CD4-positive, alpha-beta T cell (primary cell): ENCODE measurements around the gene C12orf60. TPM values are rescaled to one million over a fixed set of nuclear protein-coding genes. Genes with fewer than 3 reads are reported as not detected.

ENCODE experiments used
- ATAC-seq: fragments of 200-7000 bp; cut with Tn5 transposase; one replicate; pipeline ENCODE4 v1.10.0; 2022; ENCODE audit warnings: mild to moderate bottlenecking; ENCODE audit not compliant: poor library complexity
- CTCF ChIA-PET: fragments of 350-600 bp; sonication (Branson Sonifier 250); formaldehyde crosslinking; loops from one replicate; lab custom pipeline; 2021; ENCODE audit warnings: antibody characterized with exemption, inconsistent platforms; lab: Charles Lee
- POLR2A ChIA-PET: fragments of 350-600 bp; sonication (Branson Sonifier 250); formaldehyde crosslinking; loops from one replicate; lab custom pipeline; 2021; ENCODE audit warnings: antibody characterized with exemption, inconsistent platforms; lab: Charles Lee
- DNase-seq, 14 experiments: peaks; one replicate each; pipeline ENCODE4 v3.0.0-alpha.2; 2013 to 2020; ENCODE audit warnings: mixed read lengths in 2 of 14
- H3K27ac ChIP-seq, 2 donors: one replicate each; pipeline versions ENCODE4 v1.5.1 to v1.7.0; 2013; ENCODE audit warnings: low read length in 2 of 2, low read depth in 1 of 2, mild to moderate bottlenecking in 1 of 2
- H3K27me3 ChIP-seq, 2 experiments: 1 replicate in 1 of 2; 2 replicates in 1 of 2; pipeline versions ENCODE4 v1.6.1 to v1.7.0; 2013; ENCODE audit warnings: low read length in 2 of 2, control low read depth in 1 of 2, mild to moderate bottlenecking in 1 of 2, moderate library complexity in 1 of 2; ENCODE audit not compliant: insufficient read depth in 2 of 2, control insufficient read depth in 1 of 2
- H3K36me3 ChIP-seq: one replicate; pipeline ENCODE4 v1.6.1; 2013; ENCODE audit warnings: low read length, control low read depth; ENCODE audit not compliant: insufficient read depth
- H3K4me1 ChIP-seq: one replicate; pipeline ENCODE4 v1.6.1; 2013; ENCODE audit warnings: low read length, control low read depth; ENCODE audit not compliant: insufficient read depth
- H3K4me3 ChIP-seq: one replicate; pipeline ENCODE4 v1.5.1; 2013; ENCODE audit warnings: mild to moderate bottlenecking, low read length, moderate library complexity
- H3K9me3 ChIP-seq, 2 experiments: 1 replicate in 1 of 2; 2 replicates in 1 of 2; pipeline versions ENCODE4 v1.6.1 to v1.7.0; 2013; ENCODE audit warnings: low read length in 2 of 2, mild to moderate bottlenecking in 2 of 2, control low read depth in 1 of 2, moderate library complexity in 1 of 2; ENCODE audit not compliant: control insufficient read depth in 1 of 2, insufficient read depth in 1 of 2
- H3K27ac Mint-ChIP-seq: one replicate; pipeline ENCODE4 v1.8.0; 2020; ENCODE audit warnings: mixed read lengths
- H3K27me3 Mint-ChIP-seq: one replicate; pipeline ENCODE4 v1.8.0; 2021; ENCODE audit warnings: mixed read lengths
- H3K36me3 Mint-ChIP-seq: one replicate; pipeline ENCODE4 v1.8.0; 2021; ENCODE audit warnings: low read depth, mixed read lengths
- H3K4me1 Mint-ChIP-seq: one replicate; pipeline ENCODE4 v1.8.0; 2021; ENCODE audit warnings: low read depth, mixed read lengths
- H3K4me3 Mint-ChIP-seq: one replicate; pipeline ENCODE4 v1.8.0; 2020; ENCODE audit warnings: mild to moderate bottlenecking, mixed read lengths
- H3K9me3 Mint-ChIP-seq: one replicate; pipeline ENCODE4 v1.8.0; 2020; ENCODE audit warnings: mixed read lengths
- intact Hi-C, 2 experiments: fragments of 100-400 bp; cut with DNase I in 1 of 2; cut with micrococcal nuclease in 1 of 2; formaldehyde crosslinking; loops; one replicate each; pipeline versions ENCODE4 v1.15.1 to v1.9.0; 2023 to 2025; cut with DNase I, micrococcal nuclease
- total RNA-seq, 174 experiments: library from RNA in 2 of 174; stranded (reverse) in 2 of 174; gene quantifications; one replicate each; pipeline ENCODE4 v1.2.3 and lab custom pipeline; 2021 to 2026
- TF ChIP-seq, protein P1 (sequence below): fragments of 200-600 bp; IDR thresholded peaks from one replicate; pipeline ENCODE4 v1.8.0; 2022; ENCODE audit warnings: antibody characterized with exemption, mild to moderate bottlenecking

C12orf60 gene
- total RNA-seq, 2 experiments from 2014 or later = 0.11 to 0.22 TPM

DNA sequence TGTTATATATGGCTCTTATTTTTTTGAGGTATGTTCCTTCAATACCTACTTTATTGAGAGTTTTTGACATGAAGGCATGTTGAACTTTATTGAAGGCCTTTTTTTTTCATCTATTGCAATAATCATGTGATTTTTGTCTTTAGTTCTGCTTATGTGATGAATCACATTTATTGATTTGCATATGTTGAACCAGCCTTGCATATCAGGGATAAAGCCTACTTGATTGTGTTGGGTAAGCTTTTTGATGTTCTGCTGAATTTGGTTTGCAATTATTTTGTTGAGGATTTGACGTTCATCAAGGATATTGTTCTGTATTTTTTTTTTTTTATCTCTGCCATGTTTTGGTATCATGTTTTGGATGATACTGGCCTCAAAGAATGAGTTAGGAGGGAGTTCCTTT, 55.0 kb downstream of the C12orf60 start:
- ATAC-seq = no peak
- H3K9me3 Mint-ChIP-seq = peaks cover 11% of the 10 kb centered on the region
- H3K27ac Mint-ChIP-seq = no peak overlapping the region
- no peaks in the 10 kb centered on the region for H3K27me3 Mint-ChIP-seq
- Histone ChIP-seq H3K27ac (no peak overlapping the region), H3K4me3 (no peak overlapping the region), H3K27me3 (no peaks in the 10 kb centered on the region), H3K9me3 (peaks cover 8% of the 10 kb centered on the region in 2 experiments), H3K36me3 (no peaks in the 10 kb centered on the region), H3K4me1 (no peaks in the 10 kb centered on the region)
- intact Hi-C loops = no loop called here
- TF ChIP-seq, protein P1, sequence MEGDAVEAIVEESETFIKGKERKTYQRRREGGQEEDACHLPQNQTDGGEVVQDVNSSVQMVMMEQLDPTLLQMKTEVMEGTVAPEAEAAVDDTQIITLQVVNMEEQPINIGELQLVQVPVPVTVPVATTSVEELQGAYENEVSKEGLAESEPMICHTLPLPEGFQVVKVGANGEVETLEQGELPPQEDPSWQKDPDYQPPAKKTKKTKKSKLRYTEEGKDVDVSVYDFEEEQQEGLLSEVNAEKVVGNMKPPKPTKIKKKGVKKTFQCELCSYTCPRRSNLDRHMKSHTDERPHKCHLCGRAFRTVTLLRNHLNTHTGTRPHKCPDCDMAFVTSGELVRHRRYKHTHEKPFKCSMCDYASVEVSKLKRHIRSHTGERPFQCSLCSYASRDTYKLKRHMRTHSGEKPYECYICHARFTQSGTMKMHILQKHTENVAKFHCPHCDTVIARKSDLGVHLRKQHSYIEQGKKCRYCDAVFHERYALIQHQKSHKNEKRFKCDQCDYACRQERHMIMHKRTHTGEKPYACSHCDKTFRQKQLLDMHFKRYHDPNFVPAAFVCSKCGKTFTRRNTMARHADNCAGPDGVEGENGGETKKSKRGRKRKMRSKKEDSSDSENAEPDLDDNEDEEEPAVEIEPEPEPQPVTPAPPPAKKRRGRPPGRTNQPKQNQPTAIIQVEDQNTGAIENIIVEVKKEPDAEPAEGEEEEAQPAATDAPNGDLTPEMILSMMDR = no peak
- no peak overlapping the region for H3K4me3 Mint-ChIP-seq
- no peaks in the 10 kb centered on the region for H3K4me1 Mint-ChIP-seq
- DNase-seq = no peak
- H3K36me3 Mint-ChIP-seq = peaks cover 17% of the 10 kb centered on the region
- ChIA-PET POLR2A (interaction anchor here (1.3 kb wide), 1 partner anchor 11 kb away, joined by 3 read pairs; no protein-coding TSS in a partner anchor), CTCF (no interaction called here)

DNA sequence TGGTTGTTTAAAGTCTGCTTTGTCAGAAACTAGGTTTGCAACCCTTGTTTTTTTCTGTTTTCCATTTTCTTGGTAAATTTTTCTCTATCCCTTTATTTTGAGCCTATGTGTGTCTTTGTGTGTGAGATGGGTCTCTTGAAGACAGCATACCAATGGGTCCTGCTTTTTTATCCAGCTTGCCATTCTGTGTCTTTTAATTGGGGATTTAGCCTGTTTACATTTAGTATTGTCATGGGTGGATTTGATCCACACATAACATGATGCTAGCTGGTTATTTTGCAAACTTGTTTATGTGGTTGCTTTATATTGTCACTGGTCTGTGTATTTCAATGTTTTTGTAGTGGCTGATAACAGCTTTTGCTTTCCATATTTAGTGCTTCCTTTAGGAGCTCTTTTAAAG, 57.0 kb downstream of the C12orf60 start:
- no peak overlapping the region for H3K4me3 ChIP-seq
- peaks cover 17% of the 10 kb centered on the region for H3K36me3 Mint-ChIP-seq
- no peaks in the 10 kb centered on the region for H3K27me3 ChIP-seq
- H3K27me3 Mint-ChIP-seq = no peaks in the 10 kb centered on the region
- ChIA-PET POLR2A (no interaction called here), CTCF (no interaction called here)
- no peak overlapping the region for H3K4me3 Mint-ChIP-seq
- no peak for DNase-seq
- no peaks in the 10 kb centered on the region for H3K36me3 ChIP-seq
- no peak overlapping the region for H3K27ac Mint-ChIP-seq
- no peak for ATAC-seq
- peaks cover 8% of the 10 kb centered on the region in 2 experiments for H3K9me3 ChIP-seq
- H3K4me1 Mint-ChIP-seq = no peaks in the 10 kb centered on the region
- TF ChIP-seq, protein P1 = no peak
- no peaks in the 10 kb centered on the region for H3K4me1 ChIP-seq
- no peak overlapping the region for H3K27ac ChIP-seq
- peaks cover 11% of the 10 kb centered on the region for H3K9me3 Mint-ChIP-seq
- intact Hi-C loops = no loop called here

DNA sequence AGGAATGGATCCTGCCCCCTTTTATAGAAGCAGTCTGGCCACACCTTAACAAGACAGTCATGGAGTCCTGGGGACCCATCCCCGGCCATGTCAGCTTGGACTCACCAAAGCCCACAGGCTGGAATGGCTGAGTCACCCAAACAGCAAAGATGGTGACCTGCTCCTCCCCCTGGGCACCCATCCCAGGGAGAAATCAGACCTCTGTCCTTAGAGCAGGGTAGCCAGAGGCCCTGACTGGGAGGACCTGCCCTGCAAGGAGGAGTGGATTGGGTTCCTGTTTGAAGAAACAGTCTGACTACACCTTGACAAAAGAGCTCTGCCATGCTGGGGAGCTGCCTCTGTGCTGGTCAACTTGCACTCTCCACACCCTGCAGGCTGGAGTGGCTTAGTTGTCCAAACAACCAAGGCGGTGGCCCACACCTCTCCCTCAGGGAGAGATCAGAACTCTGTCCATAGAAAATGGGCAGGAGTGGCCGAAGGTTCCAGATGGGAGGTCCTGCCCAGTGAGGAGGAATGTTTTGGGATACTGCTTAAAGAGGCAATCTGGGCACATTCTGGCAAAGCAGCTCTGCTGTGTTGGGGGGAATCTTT, 65.5 kb downstream of the C12orf60 start:
- H3K27ac Mint-ChIP-seq = no peak overlapping the region
- no peak overlapping the region for H3K4me3 ChIP-seq
- DNase-seq (no peak), ATAC-seq (no peak)
- H3K4me3 Mint-ChIP-seq = no peak overlapping the region
- intact Hi-C loops = no loop called here
- ChIA-PET POLR2A (no interaction called here), CTCF (no interaction called here)
- peaks cover 0 to 15% of the 10 kb centered on the region in 2 experiments for H3K9me3 ChIP-seq
- H3K36me3 Mint-ChIP-seq = no peaks in the 10 kb centered on the region
- no peaks in the 10 kb centered on the region for H3K36me3 ChIP-seq
- no peak overlapping the region for H3K27ac ChIP-seq
- no peaks in the 10 kb centered on the region for H3K9me3 Mint-ChIP-seq
- H3K4me1 Mint-ChIP-seq = no peaks in the 10 kb centered on the region
- peaks cover 0 to 2% of the 10 kb centered on the region in 2 experiments for H3K27me3 ChIP-seq
- H3K4me1 ChIP-seq = no peaks in the 10 kb centered on the region
- no peaks in the 10 kb centered on the region for H3K27me3 Mint-ChIP-seq
- TF ChIP-seq, protein P1 = no peak
